Trophoblast cell (in vitro differentiated cells and primary cell): ENCODE results near the gene ZNF536.

ENCODE experiments used
- DNase-seq, 2 donors: peaks; one replicate each; pipeline ENCODE4 v3.0.0-alpha.2; 2016
- H2AFZ ChIP-seq: 2 replicates; pipeline ENCODE4 v1.6.1; 2013; ENCODE audit warnings: low read length, moderate library complexity, mild to moderate bottlenecking; ENCODE audit not compliant: insufficient read depth, poor library complexity
- H2AK5ac ChIP-seq: 2 replicates; pipeline ENCODE4 v1.6.1; 2013; ENCODE audit warnings: mild to moderate bottlenecking, low read length
- H2BK120ac ChIP-seq: 2 replicates; pipeline ENCODE4 v1.6.1; 2013; ENCODE audit warnings: low read length, mild to moderate bottlenecking, moderate library complexity; ENCODE audit not compliant: insufficient read depth, poor library complexity
- H2BK12ac ChIP-seq: 2 replicates; pipeline ENCODE4 v1.6.1; 2013; ENCODE audit warnings: mild to moderate bottlenecking, low read length, moderate library complexity
- H2BK5ac ChIP-seq: 2 replicates; pipeline ENCODE4 v1.6.1; 2013; ENCODE audit warnings: low read length, low read depth, moderate library complexity, mild to moderate bottlenecking; ENCODE audit not compliant: poor library complexity
- H3K14ac ChIP-seq: 2 replicates; pipeline ENCODE4 v1.6.1; 2013; ENCODE audit warnings: mild to moderate bottlenecking, low read length
- H3K18ac ChIP-seq: 2 replicates; pipeline ENCODE4 v1.6.1; 2013; ENCODE audit warnings: mild to moderate bottlenecking, low read length
- H3K23ac ChIP-seq: 2 replicates; pipeline ENCODE4 v1.6.1; 2013; ENCODE audit warnings: low read length
- H3K27ac ChIP-seq: 2 replicates; pipeline ENCODE4 v1.5.1; 2013; ENCODE audit warnings: low read depth, mild to moderate bottlenecking, inconsistent platforms, low read length, moderate library complexity
- H3K27me3 ChIP-seq: 2 replicates; pipeline ENCODE4 v1.6.1; 2013; ENCODE audit warnings: inconsistent platforms, mild to moderate bottlenecking, low read length, moderate library complexity; ENCODE audit not compliant: insufficient read depth
- H3K36me3 ChIP-seq, 2 experiments: 1 replicate in 1 of 2; 2 replicates in 1 of 2; pipeline ENCODE4 v1.6.1; 2013; ENCODE audit warnings: low read length in 2 of 2, mild to moderate bottlenecking in 2 of 2, moderate library complexity in 1 of 2; ENCODE audit not compliant: insufficient read depth in 2 of 2, control insufficient read depth in 1 of 2
- H3K4ac ChIP-seq: 2 replicates; pipeline ENCODE4 v1.6.1; 2013; ENCODE audit warnings: low read depth, mild to moderate bottlenecking, low read length, moderate library complexity
- H3K4me1 ChIP-seq, 2 experiments: 1 replicate in 1 of 2; 2 replicates in 1 of 2; pipeline ENCODE4 v1.6.1; 2013; ENCODE audit warnings: low read length in 2 of 2, mild to moderate bottlenecking in 2 of 2, moderate library complexity in 1 of 2; ENCODE audit not compliant: insufficient read depth in 2 of 2, control insufficient read depth in 1 of 2
- H3K4me2 ChIP-seq: 2 replicates; pipeline ENCODE4 v1.6.1; 2013; ENCODE audit warnings: inconsistent platforms, mild to moderate bottlenecking, low read length, moderate library complexity
- H3K4me3 ChIP-seq: 2 replicates; pipeline ENCODE4 v1.5.1; 2013; ENCODE audit warnings: mild to moderate bottlenecking, low read depth, low read length, inconsistent platforms
- H3K79me1 ChIP-seq: one replicate; pipeline ENCODE4 v1.6.1; 2013; ENCODE audit warnings: low read length
- H3K79me2 ChIP-seq: 2 replicates; pipeline ENCODE4 v1.6.1; 2013; ENCODE audit warnings: low read length, mild to moderate bottlenecking; ENCODE audit not compliant: control insufficient read depth, insufficient read depth, poor library complexity
- H3K9ac ChIP-seq: 2 replicates; pipeline ENCODE4 v1.6.1; 2013; ENCODE audit warnings: mild to moderate bottlenecking, low read length
- H3K9me3 ChIP-seq: 2 replicates; pipeline ENCODE4 v1.6.1; 2013; ENCODE audit warnings: low read depth, mild to moderate bottlenecking, control low read depth, inconsistent platforms, low read length; ENCODE audit not compliant: insufficient read depth
- H4K12ac ChIP-seq: 2 replicates; pipeline ENCODE4 v1.6.1; 2013; ENCODE audit warnings: low read depth, mild to moderate bottlenecking, low read length, moderate library complexity
- H4K8ac ChIP-seq: 2 replicates; pipeline ENCODE4 v1.6.1; 2013; ENCODE audit warnings: low read depth, mild to moderate bottlenecking, low read length, moderate library complexity
- H4K91ac ChIP-seq: one replicate; pipeline ENCODE4 v1.6.1; 2013; ENCODE audit warnings: low read depth, mild to moderate bottlenecking, low read length, moderate library complexity
- WGBS: extraction: QIAGEN DNeasy Blood & Tissue Kit; methylation state at CpG from one replicate; pipeline ENCODE4 v1.1.7; 2013; ENCODE audit warnings: missing lambda C conversion rate; ENCODE audit not compliant: insufficient read length, insufficient coverage; ENCODE audit errors: extremely low coverage; 5-methylcytosine and 5-hydroxymethylcytosine counted together

The ZNF536 gene

GRCh38 chr19:30516111-30516510 lies 143.9 kb downstream of the ZNF536 start:
- no peak overlapping the region for H3K14ac ChIP-seq
- H3K23ac ChIP-seq: no peak overlapping the region
- no peaks in the 10 kb centered on the region for H3K4me1 ChIP-seq
- no peak overlapping the region for H2AFZ ChIP-seq
- no peaks in the 10 kb centered on the region for H3K79me1 ChIP-seq
- H4K91ac ChIP-seq: no peak overlapping the region
- H3K27ac ChIP-seq: no peak overlapping the region
- H2BK120ac ChIP-seq: no peak overlapping the region
- H2BK5ac ChIP-seq: no peak overlapping the region
- WGBS: no CpG with 5 or more reads among the region's 6 CpGs
- no peak overlapping the region for H3K4ac ChIP-seq
- no peaks in the 10 kb centered on the region for H3K9me3 ChIP-seq
- H3K79me2 ChIP-seq: no peaks in the 10 kb centered on the region
- H3K4me3 ChIP-seq: no peak overlapping the region
- DNase-seq: no peak
- H3K18ac ChIP-seq: no peak overlapping the region
- no peak overlapping the region for H2AK5ac ChIP-seq
- H3K9ac ChIP-seq: no peak overlapping the region
- H2BK12ac ChIP-seq: no peak overlapping the region
- H4K8ac ChIP-seq: no peak overlapping the region
- no peaks in the 10 kb centered on the region for H3K36me3 ChIP-seq
- H3K4me2 ChIP-seq: no peak overlapping the region
- no peak overlapping the region for H4K12ac ChIP-seq
- no peaks in the 10 kb centered on the region for H3K27me3 ChIP-seq

- no peak overlapping the region for H3K9ac ChIP-seq
- no peak overlapping the region for H3K4ac ChIP-seq
- H4K91ac ChIP-seq: no peak overlapping the region
- no peak overlapping the region for H2BK12ac ChIP-seq
- no peak overlapping the region for H4K12ac ChIP-seq
- WGBS: no CpG with 5 or more reads among the region's 17 CpGs
- H3K9me3 ChIP-seq: no peaks in the 10 kb centered on the region
- H3K36me3 ChIP-seq: no peaks in the 10 kb centered on the region
- no peak overlapping the region for H3K27ac ChIP-seq
- H3K79me1 ChIP-seq: no peaks in the 10 kb centered on the region
- H3K4me1 ChIP-seq: no peaks in the 10 kb centered on the region
- DNase-seq: no peak
- H3K4me3 ChIP-seq: no peak overlapping the region
- no peak overlapping the region for H3K18ac ChIP-seq
- H3K14ac ChIP-seq: no peak overlapping the region
- H3K23ac ChIP-seq: no peak overlapping the region
- no peak overlapping the region for H2BK5ac ChIP-seq
- no peaks in the 10 kb centered on the region for H3K27me3 ChIP-seq
- no peak overlapping the region for H4K8ac ChIP-seq
- no peak overlapping the region for H2AK5ac ChIP-seq
- H2BK120ac ChIP-seq: no peak overlapping the region
- no peaks in the 10 kb centered on the region for H3K79me2 ChIP-seq
- no peak overlapping the region for H3K4me2 ChIP-seq
- no peak overlapping the region for H2AFZ ChIP-seq
Measured at GRCh38 chr19:30516531-30516930, 144.3 kb downstream of the ZNF536 start.

GRCh38 chr19:30518965-30519606 lies 146.9 kb downstream of the ZNF536 start:
- H2BK12ac ChIP-seq: no peak overlapping the region

GRCh38 chr19:30519607-30520205 lies 147.5 kb downstream of the ZNF536 start:
- no peaks in the 10 kb centered on the region for H3K79me2 ChIP-seq
- H3K14ac ChIP-seq: no peak overlapping the region
- no peaks in the 10 kb centered on the region for H3K79me1 ChIP-seq
- no peaks in the 10 kb centered on the region for H3K27me3 ChIP-seq
- no peak overlapping the region for H3K4me2 ChIP-seq
- H2BK5ac ChIP-seq: no peak overlapping the region
- H2BK120ac ChIP-seq: no peak overlapping the region
- no peaks in the 10 kb centered on the region for H3K4me1 ChIP-seq
- H2AK5ac ChIP-seq: no peak overlapping the region
- no peak overlapping the region for H3K23ac ChIP-seq
- no peak overlapping the region for H3K4me3 ChIP-seq
- H2AFZ ChIP-seq: no peak overlapping the region
- no peak overlapping the region for H2BK12ac ChIP-seq
- H3K4ac ChIP-seq: no peak overlapping the region
- WGBS: no CpG with 5 or more reads among the region's 3 CpGs
- no peak overlapping the region for H4K91ac ChIP-seq
- H4K8ac ChIP-seq: no peak overlapping the region
- H3K9me3 ChIP-seq: no peaks in the 10 kb centered on the region
- no peak overlapping the region for H4K12ac ChIP-seq
- H3K36me3 ChIP-seq: no peaks in the 10 kb centered on the region
- no peak overlapping the region for H3K27ac ChIP-seq
- no peak overlapping the region for H3K18ac ChIP-seq
- H3K9ac ChIP-seq: no peak overlapping the region
- no peak for DNase-seq

More at GRCh38 chr19:30518965-30519606, 146.9 kb downstream of the ZNF536 start:
- peak overlapping the region; percentile 4 for H3K4me3 ChIP-seq
- no peak overlapping the region for H3K27ac ChIP-seq
- no peak overlapping the region for H2BK5ac ChIP-seq
- H4K91ac ChIP-seq: no peak overlapping the region
- WGBS: no CpG with 5 or more reads among the region's 13 CpGs
- H3K9me3 ChIP-seq: no peaks in the 10 kb centered on the region
- H3K18ac ChIP-seq: no peak overlapping the region
- no peak overlapping the region for H2BK120ac ChIP-seq
- no peak overlapping the region for H3K4me2 ChIP-seq
- no peak overlapping the region for H3K14ac ChIP-seq
- H3K4ac ChIP-seq: no peak overlapping the region
- H3K79me2 ChIP-seq: no peaks in the 10 kb centered on the region
- H3K4me1 ChIP-seq: no peaks in the 10 kb centered on the region
- H4K12ac ChIP-seq: peak overlapping the region; percentile 26
- no peaks in the 10 kb centered on the region for H3K27me3 ChIP-seq
- no peak overlapping the region for H4K8ac ChIP-seq
- no peak overlapping the region for H2AFZ ChIP-seq
- no peak overlapping the region for H3K23ac ChIP-seq
- DNase-seq: no peak
- H2AK5ac ChIP-seq: no peak overlapping the region
- H3K79me1 ChIP-seq: no peaks in the 10 kb centered on the region
- H3K36me3 ChIP-seq: no peaks in the 10 kb centered on the region
- H3K9ac ChIP-seq: no peak overlapping the region
